ENCODE measurements around the gene CEBPA. TPM values are rescaled to one million over a fixed set of nuclear protein-coding genes. Genes with fewer than 3 reads are reported as not detected.

The CEBPA gene
- total and polyA plus RNA-seq, 10 of the 15 experiments (the other 5 are each of a cell fraction or from before 2014, with no cell fraction given): 0.04 to 0.36 (median 0.13) TPM; not detected in 4

GRCh38 chr19:33287927-33288326, 14.4 kb downstream of the CEBPA start (continued):
- TF ChIP-seq, protein P1, sequence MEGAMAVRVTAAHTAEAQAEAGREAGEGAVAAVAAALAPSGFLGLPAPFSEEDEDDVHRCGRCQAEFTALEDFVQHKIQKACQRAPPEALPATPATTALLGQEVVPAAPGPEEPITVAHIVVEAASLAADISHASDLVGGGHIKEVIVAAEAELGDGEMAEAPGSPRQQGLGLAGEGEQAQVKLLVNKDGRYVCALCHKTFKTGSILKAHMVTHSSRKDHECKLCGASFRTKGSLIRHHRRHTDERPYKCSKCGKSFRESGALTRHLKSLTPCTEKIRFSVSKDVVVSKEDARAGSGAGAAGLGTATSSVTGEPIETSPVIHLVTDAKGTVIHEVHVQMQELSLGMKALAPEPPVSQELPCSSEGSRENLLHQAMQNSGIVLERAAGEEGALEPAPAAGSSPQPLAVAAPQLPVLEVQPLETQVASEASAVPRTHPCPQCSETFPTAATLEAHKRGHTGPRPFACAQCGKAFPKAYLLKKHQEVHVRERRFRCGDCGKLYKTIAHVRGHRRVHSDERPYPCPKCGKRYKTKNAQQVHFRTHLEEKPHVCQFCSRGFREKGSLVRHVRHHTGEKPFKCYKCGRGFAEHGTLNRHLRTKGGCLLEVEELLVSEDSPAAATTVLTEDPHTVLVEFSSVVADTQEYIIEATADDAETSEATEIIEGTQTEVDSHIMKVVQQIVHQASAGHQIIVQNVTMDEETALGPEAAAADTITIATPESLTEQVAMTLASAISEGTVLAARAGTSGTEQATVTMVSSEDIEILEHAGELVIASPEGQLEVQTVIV (IDR thresholded peaks at IDR 0.05; ENCODE audit: borderline replicate concordance, partially characterized antibody): no peak
- TF ChIP-seq, protein P2, sequence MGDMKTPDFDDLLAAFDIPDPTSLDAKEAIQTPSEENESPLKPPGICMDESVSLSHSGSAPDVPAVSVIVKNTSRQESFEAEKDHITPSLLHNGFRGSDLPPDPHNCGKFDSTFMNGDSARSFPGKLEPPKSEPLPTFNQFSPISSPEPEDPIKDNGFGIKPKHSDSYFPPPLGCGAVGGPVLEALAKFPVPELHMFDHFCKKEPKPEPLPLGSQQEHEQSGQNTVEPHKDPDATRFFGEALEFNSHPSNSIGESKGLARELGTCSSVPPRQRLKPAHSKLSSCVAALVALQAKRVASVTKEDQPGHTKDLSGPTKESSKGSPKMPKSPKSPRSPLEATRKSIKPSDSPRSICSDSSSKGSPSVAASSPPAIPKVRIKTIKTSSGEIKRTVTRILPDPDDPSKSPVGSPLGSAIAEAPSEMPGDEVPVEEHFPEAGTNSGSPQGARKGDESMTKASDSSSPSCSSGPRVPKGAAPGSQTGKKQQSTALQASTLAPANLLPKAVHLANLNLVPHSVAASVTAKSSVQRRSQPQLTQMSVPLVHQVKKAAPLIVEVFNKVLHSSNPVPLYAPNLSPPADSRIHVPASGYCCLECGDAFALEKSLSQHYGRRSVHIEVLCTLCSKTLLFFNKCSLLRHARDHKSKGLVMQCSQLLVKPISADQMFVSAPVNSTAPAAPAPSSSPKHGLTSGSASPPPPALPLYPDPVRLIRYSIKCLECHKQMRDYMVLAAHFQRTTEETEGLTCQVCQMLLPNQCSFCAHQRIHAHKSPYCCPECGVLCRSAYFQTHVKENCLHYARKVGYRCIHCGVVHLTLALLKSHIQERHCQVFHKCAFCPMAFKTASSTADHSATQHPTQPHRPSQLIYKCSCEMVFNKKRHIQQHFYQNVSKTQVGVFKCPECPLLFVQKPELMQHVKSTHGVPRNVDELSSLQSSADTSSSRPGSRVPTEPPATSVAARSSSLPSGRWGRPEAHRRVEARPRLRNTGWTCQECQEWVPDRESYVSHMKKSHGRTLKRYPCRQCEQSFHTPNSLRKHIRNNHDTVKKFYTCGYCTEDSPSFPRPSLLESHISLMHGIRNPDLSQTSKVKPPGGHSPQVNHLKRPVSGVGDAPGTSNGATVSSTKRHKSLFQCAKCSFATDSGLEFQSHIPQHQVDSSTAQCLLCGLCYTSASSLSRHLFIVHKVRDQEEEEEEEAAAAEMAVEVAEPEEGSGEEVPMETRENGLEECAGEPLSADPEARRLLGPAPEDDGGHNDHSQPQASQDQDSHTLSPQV (IDR thresholded peaks at IDR 0.05): no peak

- BruUV-seq (replicated peaks): no TSS peak
- TF ChIP-seq HCFC1 (IDR thresholded peaks at IDR 0.05; ENCODE audit: low read length) (no peak), CHD1 (IDR thresholded peaks at IDR 0.05; ENCODE audit: low read depth, low read length) (no peak), MEF2B (IDR thresholded peaks at IDR 0.05; ENCODE audit: partially characterized antibody, poor library complexity, severe bottlenecking) (no peak), RB1 (IDR thresholded peaks at IDR 0.05; ENCODE audit: borderline replicate concordance) (no peak), ZBTB33 (IDR thresholded peaks at IDR 0.05) (no peak), BHLHE40 (IDR thresholded peaks at IDR 0.05; ENCODE audit: borderline replicate concordance in 1 of 2, low read depth in 2 of 2, low read length in 1 of 2) (no peak)
- TF ChIP-seq, protein P3, sequence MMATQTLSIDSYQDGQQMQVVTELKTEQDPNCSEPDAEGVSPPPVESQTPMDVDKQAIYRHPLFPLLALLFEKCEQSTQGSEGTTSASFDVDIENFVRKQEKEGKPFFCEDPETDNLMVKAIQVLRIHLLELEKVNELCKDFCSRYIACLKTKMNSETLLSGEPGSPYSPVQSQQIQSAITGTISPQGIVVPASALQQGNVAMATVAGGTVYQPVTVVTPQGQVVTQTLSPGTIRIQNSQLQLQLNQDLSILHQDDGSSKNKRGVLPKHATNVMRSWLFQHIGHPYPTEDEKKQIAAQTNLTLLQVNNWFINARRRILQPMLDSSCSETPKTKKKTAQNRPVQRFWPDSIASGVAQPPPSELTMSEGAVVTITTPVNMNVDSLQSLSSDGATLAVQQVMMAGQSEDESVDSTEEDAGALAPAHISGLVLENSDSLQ (IDR thresholded peaks at IDR 0.05): no peak
These were observed 14.9 kb downstream of the CEBPA start for GRCh38 chr19:33287438-33287837.

More at GRCh38 chr19:33287438-33287837, 14.9 kb downstream of the CEBPA start:
- RAD21 ChIA-PET (ENCODE audit: unreplicated experiment): interaction anchor here (0.6 kb wide), 1 partner anchor 608 kb away, joined by 3 read pairs; no protein-coding TSS in a partner anchor
- SMC1A ChIA-PET (ENCODE audit: uncharacterized antibody, unreplicated experiment): no interaction called here
- Histone ChIP-seq H3K27ac (ENCODE audit: control insufficient read depth, insufficient read depth) (no peak overlapping the region), H3K79me2 (ENCODE audit: control insufficient read depth, insufficient read depth, low read length) (no peaks in the 10 kb centered on the region), H3K9ac (ENCODE audit: control insufficient read depth, insufficient read depth, low read length) (no peak overlapping the region), H3K27me3 (replicated peaks in 1 of 2; ENCODE audit: control insufficient read depth in 2 of 2, insufficient read depth in 2 of 2, low read length in 1 of 2) (no peaks in the 10 kb centered on the region), H3K9me3 (replicated peaks; ENCODE audit: control insufficient read depth, insufficient read depth, low read length) (peaks cover 3% of the 10 kb centered on the region; the same call in 2 of the 3 replicates), H4K20me1 (ENCODE audit: control insufficient read depth, insufficient read depth) (no peaks in the 10 kb centered on the region), H2AFZ (ENCODE audit: control insufficient read depth, low read depth, low read length) (no peak overlapping the region), H3K4me1 (ENCODE audit: control insufficient read depth, insufficient read depth, low read length) (no peaks in the 10 kb centered on the region), H3K4me3 (no peak overlapping the region), H3K4me2 (ENCODE audit: control insufficient read depth, insufficient read depth) (no peak overlapping the region), H3K36me3 (ENCODE audit: control insufficient read depth in 2 of 2, insufficient read depth in 2 of 2, low read length in 1 of 2) (no peaks in the 10 kb centered on the region)
- FAIRE-seq (no peak), DNase-seq (ENCODE audit: low read depth, low spot score) (no peak), ATAC-seq (no peak)
- 24% methylated on average over 4 of the region's 4 CpGs for WGBS (ENCODE audit: insufficient coverage, insufficient replicate concordance, low lambda C conversion rate, missing lambda C conversion rate)
- in situ Hi-C loops (cut with MboI): no loop called here
- intact Hi-C loops (cut with micrococcal nuclease; ENCODE audit: unreplicated experiment): no loop called here
- CTCF ChIA-PET: no interaction called here
- POLR2A ChIA-PET: no interaction called here

All from GM12878 (cell line).